ENCODE data around the gene DGCR2. TPM values are rescaled to one million over a fixed set of nuclear protein-coding genes. Genes with fewer than 3 reads are reported as not detected.

The DGCR2 gene
- total RNA-seq, 2 donors from 2014 or later: 94.3 to 107 TPM

GRCh38 chr22:19043121-19044085 is 78.8 kb downstream of the DGCR2 start:
- no peak for DNase-seq (ENCODE audit: low spot score)
- no peaks in the 10 kb centered on the region for H3K4me1 ChIP-seq (replicated peaks)
- no peaks in the 10 kb centered on the region for H3K9me3 ChIP-seq
- TF ChIP-seq POLR2A (IDR thresholded peaks at IDR 0.05): no peak
- no peak for TF ChIP-seq POLR2AphosphoS5 (IDR thresholded peaks at IDR 0.05)
- TF ChIP-seq CTCF (IDR thresholded peaks at IDR 0.05): no peak
- H3K4me3 ChIP-seq: no peak overlapping the region
- WGBS: 74% methylated on average over 14 of the region's 14 CpGs
- intact Hi-C loops (cut with DNase I): no loop called here
- no peaks in the 10 kb centered on the region for H3K27me3 ChIP-seq (replicated peaks; ENCODE audit: insufficient read depth)
- H3K36me3 ChIP-seq: peaks cover 28 to 45% of the 10 kb centered on the region in 2 donors
- no peak overlapping the region for H3K27ac ChIP-seq

GRCh38 chr22:19042285-19043120 is 79.7 kb downstream of the DGCR2 start:
- Histone ChIP-seq H3K9me3 (no peaks in the 10 kb centered on the region), H3K36me3 (peaks cover 28 to 39% of the 10 kb centered on the region in 2 donors), H3K27me3 (replicated peaks; ENCODE audit: insufficient read depth) (no peaks in the 10 kb centered on the region), H3K4me3 (no peak overlapping the region), H3K27ac (no peak overlapping the region), H3K4me1 (replicated peaks) (no peaks in the 10 kb centered on the region)
- 84% methylated on average over 22 of the region's 22 CpGs for whole genome bisulfite sequencing
- TF ChIP-seq POLR2A (IDR thresholded peaks at IDR 0.05) (no peak), CTCF (IDR thresholded peaks at IDR 0.05) (no peak), POLR2AphosphoS5 (IDR thresholded peaks at IDR 0.05) (no peak)
- intact Hi-C loops (cut with DNase I): no loop called here
- DNase-seq (ENCODE audit: low spot score): no peak

- WGBS: 86% methylated on average over 13 of the region's 15 CpGs
- H3K36me3 ChIP-seq: peaks cover 20 to 31% of the 10 kb centered on the region in 2 donors
Measured at GRCh38 chr22:19041704-19042074, 80.5 kb downstream of the DGCR2 start.

More at GRCh38 chr22:19041704-19042074, 80.5 kb downstream of the DGCR2 start:
- intact Hi-C loops (cut with DNase I): no loop called here
- Histone ChIP-seq H3K27me3 (replicated peaks; ENCODE audit: insufficient read depth) (no peaks in the 10 kb centered on the region), H3K27ac (no peak overlapping the region), H3K9me3 (no peaks in the 10 kb centered on the region), H3K4me1 (replicated peaks) (no peaks in the 10 kb centered on the region), H3K4me3 (no peak overlapping the region)
- DNase-seq (ENCODE audit: low spot score): no peak
- TF ChIP-seq CTCF (IDR thresholded peaks at IDR 0.05) (no peak), POLR2AphosphoS5 (IDR thresholded peaks at IDR 0.05) (no peak), POLR2A (IDR thresholded peaks at IDR 0.05) (no peak)
